K562 (cell line): Measurements from ENCODE around the gene MLXIPL. TPM values are rescaled to one million over a fixed set of nuclear protein-coding genes. Genes with fewer than 3 reads are reported as not detected.

Experiments used
- ARNT ChIP-seq, 2 experiments: fragments of 450-650 bp; IDR thresholded peaks; 2 replicates each; pipeline ENCODE4 v1.6.1; 2016; ENCODE audit warnings: mild to moderate bottlenecking in 1 of 2
- ATF1 ChIP-seq, 2 experiments: fragments of 450-650 bp in 1 of 2; IDR thresholded peaks; 2 replicates each; pipeline ENCODE4 v1.6.1; 2016; ENCODE audit warnings: missing compliant biosample characterization in 1 of 2, missing genetic modification characterization in 1 of 2
- ATF2 ChIP-seq: sonication (generic); formaldehyde crosslinking; IDR thresholded peaks from 2 replicates; pipeline ENCODE4 v1.8.1; 2022; ENCODE audit warnings: missing genetic modification reagents
- CHCHD3 ChIP-seq: fragments of 250-450 bp; sonication (Bioruptor Pico); IDR thresholded peaks from 2 replicates; pipeline ENCODE4 v2.1.2; 2022; ENCODE audit warnings: mild to moderate bottlenecking
- CTBP1 ChIP-seq: fragments of 450-650 bp; IDR thresholded peaks from 2 replicates; pipeline ENCODE4 v1.6.1; 2016; ENCODE audit warnings: borderline replicate concordance
- DDX20 ChIP-seq: fragments of 450-650 bp; IDR thresholded peaks from 2 replicates; pipeline ENCODE4 v1.6.1; 2016; ENCODE audit warnings: missing genetic modification characterization, low read depth, mild to moderate bottlenecking, missing compliant biosample characterization, moderate library complexity
- HDAC3 ChIP-seq: fragments of 450-650 bp; IDR thresholded peaks from 2 replicates; pipeline ENCODE4 v1.6.1; 2018; ENCODE audit warnings: borderline replicate concordance, mild to moderate bottlenecking, moderate library complexity; ENCODE audit not compliant: partially characterized antibody
- HDGF ChIP-seq: fragments of 450-650 bp; IDR thresholded peaks from 2 replicates; pipeline ENCODE4 v1.6.1; 2016
- LEF1 ChIP-seq: fragments of 450-650 bp; IDR thresholded peaks from 2 replicates; pipeline ENCODE4 v1.6.1; 2016; ENCODE audit warnings: mild to moderate bottlenecking
- MXD1 ChIP-seq: fragments of 250-450 bp; sonication (Bioruptor Pico); IDR thresholded peaks from 2 replicates; pipeline ENCODE4 v1.8.0; 2021; ENCODE audit warnings: borderline replicate concordance, mild to moderate bottlenecking, moderate library complexity; ENCODE audit not compliant: poor library complexity, severe bottlenecking
- NUFIP1 ChIP-seq: fragments of 450-650 bp; IDR thresholded peaks from 2 replicates; pipeline ENCODE4 v1.6.1; 2018; ENCODE audit not compliant: partially characterized antibody
- RCOR1 ChIP-seq, 2 experiments: IDR thresholded peaks; 2 replicates each; pipeline ENCODE4 v1.6.1; 2012; ENCODE audit warnings: low read depth in 2 of 2, low read length in 2 of 2, borderline replicate concordance in 1 of 2, improper control_type of control experiment in 1 of 2
- SOX6 ChIP-seq: fragments of 450-650 bp; IDR thresholded peaks from 2 replicates; pipeline ENCODE4 v1.6.1; 2014; ENCODE audit warnings: mild to moderate bottlenecking
- SRSF7 ChIP-seq: fragments of 200-400 bp; formaldehyde crosslinking; optimal IDR thresholded peaks from 2 replicates; pipeline ENCODE3; 2017; ENCODE audit warnings: mild to moderate bottlenecking, low read depth, low read length
- TFAP4 ChIP-seq: sonication (generic); formaldehyde crosslinking; IDR thresholded peaks from 2 replicates; pipeline ENCODE4 v1.8.0; 2022; ENCODE audit warnings: missing genetic modification reagents, mild to moderate bottlenecking, moderate library complexity, borderline replicate concordance
- VEZF1 ChIP-seq: fragments of 200-800 bp; sonication (Bioruptor generic); IDR thresholded peaks from 2 replicates; pipeline ENCODE4 v1.6.1; 2017; ENCODE audit warnings: missing genetic modification characterization, missing compliant biosample characterization
- ZBTB1 ChIP-seq: sonication (generic); formaldehyde crosslinking; IDR thresholded peaks from 2 replicates; pipeline ENCODE4 v1.8.1; 2023; ENCODE audit warnings: missing genetic modification reagents, low read depth, mild to moderate bottlenecking, borderline replicate concordance
- ZBTB12 ChIP-seq: fragments of 250-450 bp; sonication (Bioruptor Pico); IDR thresholded peaks from 2 replicates; pipeline ENCODE4 v1.4.0; 2020
- ZBTB34 ChIP-seq: fragments of 250-450 bp; sonication (Bioruptor Pico); IDR thresholded peaks from 2 replicates; pipeline ENCODE4 v1.8.0; 2021; ENCODE audit warnings: mild to moderate bottlenecking, moderate library complexity
- ZNF143 ChIP-seq: sonication (generic); formaldehyde crosslinking; IDR thresholded peaks from 2 replicates; pipeline ENCODE4 v1.9.0; 2022; ENCODE audit warnings: mild to moderate bottlenecking, missing genetic modification reagents
- ZNF766 ChIP-seq: fragments of 200-800 bp; sonication (Bioruptor generic); conservative IDR thresholded peaks from 2 replicates; pipeline ENCODE4 v1.6.1; 2016; ENCODE audit warnings: missing genetic modification characterization, missing compliant biosample characterization
- ZNF830 ChIP-seq: fragments of 250-450 bp; sonication (Bioruptor Pico); IDR thresholded peaks from 2 replicates; pipeline ENCODE4 v1.5.0; 2021; ENCODE audit warnings: mild to moderate bottlenecking
- polyA plus RNA-seq, 8 experiments: library from polyadenylated mRNA; depleted of rRNA in 4 of 8; stranded (reverse) in 5 of 8; unstranded in 3 of 8; fragments of >200 nt; fragmentation: Nextera tagmentation in 2 of 8; fragmentation: Illumina TruSeq in 1 of 8; extraction: Ambion mirVana in 2 of 8; extraction: Trizol in 1 of 8; gene quantifications; 2 replicates each; pipeline versions ENCODE4 v1.2.1 to v1.2.3, GENCODE V29; 2011 to 2014; ENCODE audit warnings: inconsistent platforms in 1 of 8, missing spikeins in 1 of 8
- total RNA-seq, 7 experiments: library from RNA; depleted of rRNA in 6 of 7; stranded (reverse); fragments of >200 nt in 6 of 7; fragmentation: Illumina TruSeq in 2 of 7; extraction: Trizol in 2 of 7; gene quantifications; 2 replicates each; pipeline versions ENCODE4 v1.2.1 to v1.2.3, GENCODE V29; 2011 to 2021; ENCODE audit warnings: low replicate concordance in 1 of 7

Gene MLXIPL
- total and polyA plus RNA-seq, 9 of the 15 experiments (the other 6 are each of a cell fraction or from before 2014, with no cell fraction given), result 0.11 to 18.4 (median 1.4) TPM

- TF ChIP-seq VEZF1 (CRISPR knock-in tag) (peak; percentile 41; the same call in 1 of the 2 replicates), ZBTB12 (CRISPR knock-in tag) (no peak), NUFIP1 (no peak), LEF1 (peak; percentile 75; the same call in 1 of the 2 replicates), DDX20 (no peak), HDAC3 (peak; percentile 42), CTBP1 (peak; percentile 82; the same call in 1 of the 2 replicates), SOX6 (peak; percentile 65), ZNF143 (no peak), CHCHD3 (CRISPR knock-in tag) (no peak), SRSF7 (no peak), TFAP4 (CRISPR knock-in tag) (peak; percentile 61), ARNT (IDR thresholded peaks at IDR 0.05) (peak; percentile 55 to 60; a peak in 1 of 4 replicates), MXD1 (CRISPR knock-in tag) (no peak), ATF2 (CRISPR knock-in tag) (no peak), ZNF766 (CRISPR knock-in tag) (peak; percentile 69), ZNF830 (CRISPR knock-in tag) (no peak), HDGF (0 out of 2 replicates have a peak, but pooled peaks have one; percentile 66), ZBTB34 (CRISPR knock-in tag) (no peak), ZBTB1 (CRISPR knock-in tag) (no peak; the same call in 1 of the 2 replicates), ATF1 (CRISPR knock-in tag; IDR thresholded peaks at IDR 0.05) (no peak), ATF1 (tag; IDR thresholded peaks at IDR 0.05) (peak; percentile 70), RCOR1 (IDR thresholded peaks at IDR 0.05; ENCODE audit: borderline replicate concordance in 1 of 2, low read depth in 2 of 2, low read length in 2 of 2) (peak in 1 of 2 experiments; percentile 92; a peak in 3 of 4 replicates)
Observed at GRCh38 chr7:73572767-73573186, 51.5 kb downstream of the MLXIPL start (continued).
